ENCODE data around the gene CAMTA1. TPM values are rescaled to one million over a fixed set of nuclear protein-coding genes. Genes with fewer than 3 reads are reported as not detected.

The CAMTA1 gene
- total RNA-seq, 4 donors from 2014 or later = 86.3 to 170 (median 132) TPM

DNA sequence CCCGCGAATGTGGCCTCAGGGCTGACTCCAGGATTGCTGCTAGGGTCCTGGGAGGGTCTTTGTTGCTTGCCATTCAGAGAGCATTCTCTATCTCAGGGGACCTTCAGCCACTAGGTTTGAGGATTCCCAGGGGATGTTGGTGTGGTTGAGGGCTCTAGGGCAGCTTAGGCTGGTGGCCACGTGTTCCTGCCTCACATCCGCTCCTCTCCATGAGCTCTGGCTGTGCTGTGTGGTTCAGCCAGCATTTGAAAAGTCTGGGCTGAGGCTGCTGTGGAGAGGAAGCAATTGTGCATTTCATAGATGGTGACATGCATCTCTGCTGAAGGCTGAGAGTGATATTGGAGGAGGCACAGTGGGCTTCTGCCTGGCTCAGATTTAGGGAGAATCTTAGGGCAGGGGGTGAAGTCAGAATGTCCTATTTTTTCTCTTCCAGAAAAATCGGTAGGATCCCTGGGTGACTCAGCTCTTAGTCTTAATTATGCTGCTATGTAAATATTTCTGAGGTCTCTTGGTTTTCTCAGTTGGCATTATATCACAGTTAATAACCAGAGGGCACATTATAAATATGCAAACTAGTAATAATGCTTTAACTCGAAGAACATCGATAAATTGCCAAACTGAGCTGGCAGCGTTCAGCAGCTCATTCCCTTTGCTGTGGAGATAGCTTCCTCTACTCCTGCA lies 182.3 kb downstream of the CAMTA1 start:
- Histone ChIP-seq H3K4me1 (peaks cover 0 to 22% (median 5%) of the 10 kb centered on the region in 3 donors), H3K9me3 (no peaks in the 10 kb centered on the region), H3K27ac (no peak overlapping the region), H3K4me3 (no peak overlapping the region), H3K36me3 (no peaks in the 10 kb centered on the region), H3K27me3 (peaks cover 53% of the 10 kb centered on the region)
- no peak for ATAC-seq
- TF ChIP-seq POLR2AphosphoS5 (IDR thresholded peaks at IDR 0.05) (no peak), EP300 (IDR thresholded peaks at IDR 0.05) (no peak), POLR2A (IDR thresholded peaks at IDR 0.05) (no peak)
- TF ChIP-seq, protein P1, sequence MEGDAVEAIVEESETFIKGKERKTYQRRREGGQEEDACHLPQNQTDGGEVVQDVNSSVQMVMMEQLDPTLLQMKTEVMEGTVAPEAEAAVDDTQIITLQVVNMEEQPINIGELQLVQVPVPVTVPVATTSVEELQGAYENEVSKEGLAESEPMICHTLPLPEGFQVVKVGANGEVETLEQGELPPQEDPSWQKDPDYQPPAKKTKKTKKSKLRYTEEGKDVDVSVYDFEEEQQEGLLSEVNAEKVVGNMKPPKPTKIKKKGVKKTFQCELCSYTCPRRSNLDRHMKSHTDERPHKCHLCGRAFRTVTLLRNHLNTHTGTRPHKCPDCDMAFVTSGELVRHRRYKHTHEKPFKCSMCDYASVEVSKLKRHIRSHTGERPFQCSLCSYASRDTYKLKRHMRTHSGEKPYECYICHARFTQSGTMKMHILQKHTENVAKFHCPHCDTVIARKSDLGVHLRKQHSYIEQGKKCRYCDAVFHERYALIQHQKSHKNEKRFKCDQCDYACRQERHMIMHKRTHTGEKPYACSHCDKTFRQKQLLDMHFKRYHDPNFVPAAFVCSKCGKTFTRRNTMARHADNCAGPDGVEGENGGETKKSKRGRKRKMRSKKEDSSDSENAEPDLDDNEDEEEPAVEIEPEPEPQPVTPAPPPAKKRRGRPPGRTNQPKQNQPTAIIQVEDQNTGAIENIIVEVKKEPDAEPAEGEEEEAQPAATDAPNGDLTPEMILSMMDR (IDR thresholded peaks at IDR 0.05) = no peak
- WGBS, 2 donors (ENCODE audit: low coverage in 1 of 2) = 59 to 69% methylated on average over 3 to 6 of the region's 8 CpGs

DNA sequence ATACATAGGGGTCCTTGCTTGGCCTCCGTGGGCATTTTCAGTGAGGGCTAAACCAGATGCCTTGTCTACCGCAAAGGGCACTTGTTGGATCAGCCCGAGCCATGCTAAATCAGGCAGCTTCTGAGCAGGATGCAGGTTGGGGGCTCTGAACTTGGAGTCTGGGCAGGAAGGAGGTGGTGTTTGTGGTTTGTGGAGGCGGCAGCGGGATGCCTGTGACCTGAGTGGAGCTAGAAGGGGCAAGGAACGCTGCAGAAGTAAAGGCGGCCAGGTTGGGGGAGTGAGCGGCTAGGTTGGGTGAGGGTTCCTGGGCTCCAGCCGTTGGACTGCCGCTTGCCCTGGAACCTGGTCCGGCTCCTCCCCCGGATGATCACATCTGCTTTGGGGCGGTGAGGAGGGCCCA lies 183.9 kb downstream of the CAMTA1 start:
- peaks cover 0 to 9% (median 0%) of the 10 kb centered on the region in 3 donors for H3K4me1 ChIP-seq
- no peak for TF ChIP-seq EP300 (IDR thresholded peaks at IDR 0.05)
- TF ChIP-seq POLR2AphosphoS5 (IDR thresholded peaks at IDR 0.05) = no peak
- TF ChIP-seq, protein P1 (IDR thresholded peaks at IDR 0.05) = no peak
- no peak for TF ChIP-seq POLR2A (IDR thresholded peaks at IDR 0.05)
- H3K27me3 ChIP-seq = peaks cover 38% of the 10 kb centered on the region
- WGBS, 2 donors (ENCODE audit: low coverage in 1 of 2) = 74% methylated on average over 9 of the region's 13 CpGs; no CpG with 5 or more reads in 1 of the 2 donors
- H3K36me3 ChIP-seq = no peaks in the 10 kb centered on the region
- H3K9me3 ChIP-seq = no peaks in the 10 kb centered on the region
- H3K4me3 ChIP-seq = no peak overlapping the region
- no peak overlapping the region for H3K27ac ChIP-seq
- ATAC-seq = no peak

DNA sequence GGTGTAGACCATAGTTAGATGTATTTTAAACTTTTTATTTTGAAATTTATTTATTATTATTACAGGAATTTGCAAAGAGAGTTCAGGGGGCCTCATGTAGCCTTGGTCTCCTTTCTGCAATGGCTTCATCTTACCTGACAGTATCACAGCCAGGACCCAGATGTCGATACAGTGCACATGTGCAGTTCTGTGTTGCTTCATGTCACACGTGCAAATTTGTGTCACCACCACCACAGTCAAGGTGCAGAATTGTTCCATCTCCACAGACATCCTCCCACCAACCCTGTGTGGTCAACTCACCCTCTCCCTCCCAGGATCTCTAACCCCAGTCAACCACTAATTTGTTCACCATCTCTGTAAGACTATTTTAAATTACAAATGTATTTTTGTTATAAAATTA lies 184.5 kb downstream of the CAMTA1 start:
- 90 to 91% methylated on average over 1 to 2 of the region's 2 CpGs for WGBS, 2 donors (ENCODE audit: low coverage in 1 of 2)
- Histone ChIP-seq H3K27ac (no peak overlapping the region), H3K4me3 (no peak overlapping the region), H3K9me3 (no peaks in the 10 kb centered on the region), H3K36me3 (no peaks in the 10 kb centered on the region), H3K4me1 (peaks cover 0 to 9% (median 0%) of the 10 kb centered on the region in 3 donors), H3K27me3 (peaks cover 31% of the 10 kb centered on the region)
- no peak for TF ChIP-seq POLR2A (IDR thresholded peaks at IDR 0.05)
- no peak for TF ChIP-seq EP300 (IDR thresholded peaks at IDR 0.05)
- TF ChIP-seq, protein P1 (IDR thresholded peaks at IDR 0.05) = no peak
- TF ChIP-seq POLR2AphosphoS5 (IDR thresholded peaks at IDR 0.05) = no peak
- no peak for ATAC-seq

- WGBS, 2 donors (ENCODE audit: low coverage in 1 of 2) = 83 to 98% methylated on average over 1 to 6 of the region's 11 CpGs
- Histone ChIP-seq H3K4me3 (no peak overlapping the region), H3K27ac (no peak overlapping the region), H3K36me3 (no peaks in the 10 kb centered on the region), H3K9me3 (no peaks in the 10 kb centered on the region), H3K27me3 (peaks cover 27% of the 10 kb centered on the region), H3K4me1 (peaks cover 0 to 9% (median 0%) of the 10 kb centered on the region in 3 donors)
- TF ChIP-seq, protein P1 (IDR thresholded peaks at IDR 0.05) = no peak
- TF ChIP-seq POLR2AphosphoS5 (IDR thresholded peaks at IDR 0.05) (no peak), EP300 (IDR thresholded peaks at IDR 0.05) (no peak), POLR2A (IDR thresholded peaks at IDR 0.05) (no peak)
- ATAC-seq = no peak
Measured at GRCh38 chr1:6970221-6970620, 185.0 kb downstream of the CAMTA1 start.

GRCh38 chr1:6971048-6971447 lies 185.8 kb downstream of the CAMTA1 start:
- Histone ChIP-seq H3K27ac (no peak overlapping the region), H3K4me1 (peaks cover 0 to 9% (median 0%) of the 10 kb centered on the region in 3 donors), H3K9me3 (no peaks in the 10 kb centered on the region), H3K4me3 (no peak overlapping the region), H3K36me3 (no peaks in the 10 kb centered on the region), H3K27me3 (peaks cover 21% of the 10 kb centered on the region)
- 17 to 23% methylated on average over 5 to 6 of the region's 9 CpGs for WGBS, 2 donors (ENCODE audit: low coverage in 1 of 2)
- ATAC-seq = no peak
- TF ChIP-seq, protein P1 (IDR thresholded peaks at IDR 0.05) = no peak
- no peak for TF ChIP-seq POLR2AphosphoS5 (IDR thresholded peaks at IDR 0.05)
- TF ChIP-seq EP300 (IDR thresholded peaks at IDR 0.05) = no peak
- TF ChIP-seq POLR2A (IDR thresholded peaks at IDR 0.05) = no peak
